Astrocyte (in vitro differentiated cells and primary cell): ENCODE data around the gene KRTAP6-2.

ENCODE experiments used
- CTCF ChIP-seq: IDR thresholded peaks from 2 replicates; pipeline ENCODE4 v1.5.1; 2011; ENCODE audit warnings: low read depth, mild to moderate bottlenecking, inconsistent platforms, low read length, moderate library complexity; ENCODE audit not compliant: insufficient read depth
- EZH2 ChIP-seq: IDR thresholded peaks from 2 replicates; pipeline ENCODE4 v1.6.1; 2012; ENCODE audit warnings: mild to moderate bottlenecking, low read length, inconsistent platforms; ENCODE audit not compliant: insufficient read depth

- TF ChIP-seq CTCF, result no peak
- TF ChIP-seq EZH2, result no peak
Observed at GRCh38 chr21:30625449-30626165, 26.9 kb upstream of the KRTAP6-2 start.
